Gastrocnemius medialis (tissue), 4 donors: ENCODE measurements around the gene HMG20A. TPM values are rescaled to one million over a fixed set of nuclear protein-coding genes. Genes with fewer than 3 reads are reported as not detected.
"Not testable (repeated sequence)": the region's sequence is repeated elsewhere in the genome, so short reads cannot be mapped to it uniquely, and the experiment has no call there.

Experiments used
- ATAC-seq, 2 donors: fragments of 150-250 bp; one replicate each; pipeline ENCODE4 v1.9.1; 2016
- DNase-seq, 2 donors: peaks; one replicate each; pipeline ENCODE4 v3.0.0-alpha.2; 2019
- H3K27ac ChIP-seq, 4 donors: fragments of 200-600 bp; sonication (generic); 1 replicate in 1 of 4; 2 replicates in 3 of 4; pipeline ENCODE4 v1.5.1; 2016 to 2018; ENCODE audit warnings: mild to moderate bottlenecking in 2 of 4, moderate library complexity in 1 of 4
- H3K27me3 ChIP-seq, 3 donors: fragments of 200-600 bp; sonication (generic) in 2 of 3; 1 replicate in 1 of 3; 2 replicates in 2 of 3; pipeline versions ENCODE4 v1.5.1 to v1.6.0; 2016 to 2019; ENCODE audit warnings: mild to moderate bottlenecking in 1 of 3, moderate library complexity in 1 of 3
- H3K36me3 ChIP-seq, 2 donors: fragments of 200-600 bp; sonication (generic) in 1 of 2; one replicate each; pipeline ENCODE4 v1.5.1; 2017 to 2018
- H3K4me1 ChIP-seq, 2 donors: fragments of 200-600 bp; sonication (generic) in 1 of 2; one replicate each; pipeline ENCODE4 v1.5.1; 2016 to 2017; ENCODE audit warnings: mild to moderate bottlenecking in 2 of 2
- H3K4me3 ChIP-seq, 4 donors: fragments of 200-600 bp; sonication (generic) in 3 of 4; 1 replicate in 1 of 4; 2 replicates in 3 of 4; pipeline ENCODE4 v1.5.1; 2016 to 2019; ENCODE audit warnings: mild to moderate bottlenecking in 2 of 4
- H3K9me3 ChIP-seq, 3 donors: fragments of 200-600 bp; sonication (generic) in 2 of 3; 1 replicate in 1 of 3; 2 replicates in 2 of 3; pipeline ENCODE4 v1.5.1; 2016 to 2019
- CTCF ChIP-seq, 5 experiments: fragments of 450-650 bp in 3 of 5; fragments of 200-600 bp in 2 of 5; sonication (generic) in 2 of 5; IDR thresholded peaks in 4 of 5; conservative IDR thresholded peaks in 1 of 5; 1 replicate in 4 of 5; 2 replicates in 1 of 5; pipeline ENCODE4 v1.5.1; 2016 to 2019; ENCODE audit warnings: antibody characterized with exemption in 5 of 5, mild to moderate bottlenecking in 3 of 5, moderate library complexity in 3 of 5
- POLR2A ChIP-seq, 2 donors: fragments of 450-650 bp; IDR thresholded peaks; one replicate each; pipeline ENCODE4 v1.6.1; 2017; ENCODE audit warnings: antibody characterized with exemption in 2 of 2, mild to moderate bottlenecking in 2 of 2, moderate library complexity in 2 of 2
- in situ Hi-C, 4 donors: fragments of 200-750 bp; cut with MboI; loops; one replicate each; pipeline versions ENCODE4 v1.15.0 to v1.8.0; 2017; ENCODE audit warnings: low sequenced_read_pairs in 4 of 4
- intact Hi-C: fragments of 100-400 bp; cut with DNase I; formaldehyde crosslinking; loops from one replicate; pipeline ENCODE4 v1.15.1; 2023; ENCODE audit warnings: low total_unique reads
- total RNA-seq, 4 donors: library from RNA; depleted of rRNA; stranded (reverse); fragments of >200 nt; gene quantifications; one replicate each; pipeline versions ENCODE4 v1.1.0 to v1.2.3, GENCODE V29; 2016

The HMG20A gene
- total RNA-seq, 4 donors from 2014 or later = 17.7 to 39.6 (median 29.9) TPM

- DNase-seq (no peak), ATAC-seq (no peak)
- Histone ChIP-seq H3K9me3 (peaks cover 0 to 21% (median 3%) of the 10 kb centered on the region in 3 donors), H3K27me3 (no peaks in the 10 kb centered on the region), H3K4me3 (no peak overlapping the region), H3K36me3 (no peaks in the 10 kb centered on the region), H3K27ac (no peak overlapping the region), H3K4me1 (no peaks in the 10 kb centered on the region)
- intact Hi-C loops = no loop called here
- in situ Hi-C loops = no loop called here
- TF ChIP-seq POLR2A (IDR thresholded peaks at IDR 0.05) = no peak
- no peak for TF ChIP-seq CTCF (IDR thresholded peaks at IDR 0.05 in 4 of 5, conservative IDR thresholded peaks at IDR 0.05 in 1 of 5)
Measured at GRCh38 chr15:77400258-77400657, 20.4 kb upstream of the HMG20A start.

- H3K27me3 ChIP-seq = no peaks in the 10 kb centered on the region
- no peak overlapping the region for H3K4me3 ChIP-seq
- no peaks in the 10 kb centered on the region for H3K36me3 ChIP-seq
- intact Hi-C loops (no loop called here), in situ Hi-C loops (no loop called here)
- DNase-seq (no peak), ATAC-seq (no peak)
- no peak overlapping the region for H3K27ac ChIP-seq
- TF ChIP-seq POLR2A (IDR thresholded peaks at IDR 0.05) = no peak
- TF ChIP-seq CTCF (IDR thresholded peaks at IDR 0.05 in 4 of 5, conservative IDR thresholded peaks at IDR 0.05 in 1 of 5) = no peak
- peaks cover 0 to 16% (median 3%) of the 10 kb centered on the region in 3 donors for H3K9me3 ChIP-seq
- H3K4me1 ChIP-seq = no peaks in the 10 kb centered on the region
Measured at GRCh38 chr15:77402740-77403379, 17.8 kb upstream of the HMG20A start.

GRCh38 chr15:77406173-77406759 lies 14.4 kb upstream of the HMG20A start:
- ATAC-seq, H3K9me3 ChIP-seq, DNase-seq, in situ Hi-C loops, intact Hi-C loops, H3K27ac ChIP-seq, H3K27me3 ChIP-seq, H3K36me3 ChIP-seq, H3K4me3 ChIP-seq: not testable (repeated sequence)
- H3K4me1 ChIP-seq = peaks cover 13 to 16% of the 10 kb centered on the region in 2 donors

- H3K4me3 ChIP-seq = no peak overlapping the region
- H3K9me3 ChIP-seq = no peaks in the 10 kb centered on the region
- in situ Hi-C loops (no loop called here), intact Hi-C loops (no loop called here)
- no peak for ATAC-seq
- no peaks in the 10 kb centered on the region for H3K27me3 ChIP-seq
- TF ChIP-seq CTCF (IDR thresholded peaks at IDR 0.05 in 4 of 5, conservative IDR thresholded peaks at IDR 0.05 in 1 of 5) = no peak
- TF ChIP-seq POLR2A (IDR thresholded peaks at IDR 0.05) = no peak
- no peak overlapping the region for H3K27ac ChIP-seq
- peaks cover 13 to 22% of the 10 kb centered on the region in 2 donors for H3K4me1 ChIP-seq
- DNase-seq = no peak
- no peaks in the 10 kb centered on the region for H3K36me3 ChIP-seq
Measured at GRCh38 chr15:77406846-77407245, 13.8 kb upstream of the HMG20A start.

GRCh38 chr15:77409259-77410156 lies 11.2 kb upstream of the HMG20A start:
- intact Hi-C loops (no loop called here), in situ Hi-C loops (no loop called here)
- no peak for DNase-seq
- no peaks in the 10 kb centered on the region for H3K27me3 ChIP-seq
- H3K4me3 ChIP-seq = no peak overlapping the region
- no peaks in the 10 kb centered on the region for H3K36me3 ChIP-seq
- TF ChIP-seq CTCF (IDR thresholded peaks at IDR 0.05 in 4 of 5, conservative IDR thresholded peaks at IDR 0.05 in 1 of 5) = no peak
- no peak for TF ChIP-seq POLR2A (IDR thresholded peaks at IDR 0.05)
- H3K27ac ChIP-seq = no peak overlapping the region
- no peaks in the 10 kb centered on the region for H3K9me3 ChIP-seq
- H3K4me1 ChIP-seq = peaks cover 28 to 35% of the 10 kb centered on the region in 2 donors
- ATAC-seq = no peak

- intact Hi-C loops, H3K27me3 ChIP-seq, DNase-seq, H3K27ac ChIP-seq, H3K36me3 ChIP-seq, H3K4me3 ChIP-seq, ATAC-seq, H3K9me3 ChIP-seq, in situ Hi-C loops: not testable (repeated sequence)
- peaks cover 28 to 35% of the 10 kb centered on the region in 2 donors for H3K4me1 ChIP-seq
Measured at GRCh38 chr15:77410157-77410500, 10.6 kb upstream of the HMG20A start.
